22Rv1 (cell line): Measurements from ENCODE around the gene THAP3.

ENCODE experiments used
- ZFX ChIP-seq: fragments of 450-650 bp; IDR thresholded peaks from 2 replicates; pipeline ENCODE4 v1.6.1; 2017; ENCODE audit warnings: antibody characterized with exemption, borderline replicate concordance
- TF ChIP-seq, protein P1 (sequence below): fragments of 450-650 bp; IDR thresholded peaks from 2 replicates; pipeline ENCODE4 v1.5.1; 2017; ENCODE audit warnings: mild to moderate bottlenecking

- TF ChIP-seq, protein P1, sequence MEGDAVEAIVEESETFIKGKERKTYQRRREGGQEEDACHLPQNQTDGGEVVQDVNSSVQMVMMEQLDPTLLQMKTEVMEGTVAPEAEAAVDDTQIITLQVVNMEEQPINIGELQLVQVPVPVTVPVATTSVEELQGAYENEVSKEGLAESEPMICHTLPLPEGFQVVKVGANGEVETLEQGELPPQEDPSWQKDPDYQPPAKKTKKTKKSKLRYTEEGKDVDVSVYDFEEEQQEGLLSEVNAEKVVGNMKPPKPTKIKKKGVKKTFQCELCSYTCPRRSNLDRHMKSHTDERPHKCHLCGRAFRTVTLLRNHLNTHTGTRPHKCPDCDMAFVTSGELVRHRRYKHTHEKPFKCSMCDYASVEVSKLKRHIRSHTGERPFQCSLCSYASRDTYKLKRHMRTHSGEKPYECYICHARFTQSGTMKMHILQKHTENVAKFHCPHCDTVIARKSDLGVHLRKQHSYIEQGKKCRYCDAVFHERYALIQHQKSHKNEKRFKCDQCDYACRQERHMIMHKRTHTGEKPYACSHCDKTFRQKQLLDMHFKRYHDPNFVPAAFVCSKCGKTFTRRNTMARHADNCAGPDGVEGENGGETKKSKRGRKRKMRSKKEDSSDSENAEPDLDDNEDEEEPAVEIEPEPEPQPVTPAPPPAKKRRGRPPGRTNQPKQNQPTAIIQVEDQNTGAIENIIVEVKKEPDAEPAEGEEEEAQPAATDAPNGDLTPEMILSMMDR = no peak
- no peak for TF ChIP-seq ZFX
These were observed 40.3 kb upstream of the THAP3 start for GRCh38 chr1:6584126-6585080.
